Mesenchymal stem cell (in vitro differentiated cells and primary cell): ENCODE measurements around the gene LINC00305.

ENCODE experiments used
- DNase-seq: peaks from one replicate; pipeline ENCODE4 v3.0.0-alpha.2; 2013
- H2AFZ ChIP-seq: one replicate; pipeline ENCODE4 v1.6.1; 2013; ENCODE audit warnings: low read depth, mild to moderate bottlenecking, control low read depth, inconsistent platforms, low read length, moderate library complexity
- H2AK5ac ChIP-seq: 2 replicates; pipeline ENCODE4 v1.6.1; 2013; ENCODE audit warnings: low read length, moderate library complexity, mild to moderate bottlenecking, inconsistent platforms; ENCODE audit not compliant: severe bottlenecking
- H2BK120ac ChIP-seq: one replicate; pipeline ENCODE4 v1.6.1; 2013; ENCODE audit warnings: low read depth, mild to moderate bottlenecking, inconsistent platforms, low read length, moderate library complexity
- H2BK12ac ChIP-seq, 2 experiments: one replicate each; pipeline ENCODE4 v1.6.1; 2013; ENCODE audit warnings: inconsistent platforms in 2 of 2, low read length in 2 of 2, mild to moderate bottlenecking in 2 of 2, moderate library complexity in 2 of 2, control low read depth in 1 of 2
- H2BK15ac ChIP-seq: one replicate; pipeline ENCODE4 v1.6.1; 2013; ENCODE audit warnings: mild to moderate bottlenecking, low read depth, inconsistent platforms; ENCODE audit not compliant: poor library complexity, severe bottlenecking
- H2BK5ac ChIP-seq: 2 replicates; pipeline ENCODE4 v1.6.1; 2013; ENCODE audit warnings: low read depth, mild to moderate bottlenecking, low read length, control low read depth, inconsistent platforms; ENCODE audit not compliant: poor library complexity, severe bottlenecking
- H3K14ac ChIP-seq, 2 experiments: one replicate each; pipeline ENCODE4 v1.6.1; 2013; ENCODE audit warnings: inconsistent platforms in 2 of 2, low read length in 2 of 2, control low read depth in 1 of 2, mild to moderate bottlenecking in 1 of 2, moderate library complexity in 1 of 2
- H3K18ac ChIP-seq, 2 experiments: one replicate each; pipeline ENCODE4 v1.6.1; 2013; ENCODE audit warnings: inconsistent platforms in 2 of 2, low read length in 2 of 2, control low read depth in 1 of 2, low read depth in 1 of 2, mild to moderate bottlenecking in 1 of 2
- H3K23ac ChIP-seq, 2 experiments: one replicate each; pipeline ENCODE4 v1.6.1; 2013; ENCODE audit warnings: inconsistent platforms in 2 of 2, low read length in 2 of 2, mild to moderate bottlenecking in 2 of 2, moderate library complexity in 2 of 2, control low read depth in 1 of 2
- H3K27ac ChIP-seq: 2 replicates; pipeline ENCODE4 v1.5.1; 2013; ENCODE audit warnings: mild to moderate bottlenecking, moderate library complexity, low read length, control low read depth, inconsistent platforms; ENCODE audit not compliant: poor library complexity, severe bottlenecking
- H3K27me3 ChIP-seq, 2 experiments: 2 replicates each; pipeline versions ENCODE4 v1.6.1 to v1.7.0; 2013; ENCODE audit warnings: low read length in 2 of 2, mild to moderate bottlenecking in 2 of 2, moderate library complexity in 2 of 2, control low read depth in 1 of 2, inconsistent platforms in 1 of 2; ENCODE audit not compliant: control insufficient read depth in 1 of 2, insufficient read depth in 1 of 2
- H3K36me3 ChIP-seq, 2 experiments: 2 replicates each; pipeline versions ENCODE4 v1.6.1 to v1.7.0; 2013; ENCODE audit warnings: low read length in 2 of 2, control low read depth in 1 of 2, inconsistent platforms in 1 of 2, low read depth in 1 of 2, mild to moderate bottlenecking in 1 of 2; ENCODE audit not compliant: insufficient read depth in 2 of 2, control insufficient read depth in 1 of 2
- H3K4ac ChIP-seq, 2 experiments: one replicate each; pipeline ENCODE4 v1.6.1; 2013; ENCODE audit warnings: inconsistent platforms in 2 of 2, low read length in 2 of 2, mild to moderate bottlenecking in 2 of 2, moderate library complexity in 2 of 2, control low read depth in 1 of 2, low read depth in 1 of 2
- H3K4me1 ChIP-seq: 2 replicates; pipeline ENCODE4 v1.6.1; 2013; ENCODE audit warnings: low read depth, low read length, control low read depth; ENCODE audit not compliant: control insufficient read depth, insufficient read depth
- H3K4me2 ChIP-seq: 2 replicates; pipeline ENCODE4 v1.6.1; 2013; ENCODE audit warnings: low read length, mild to moderate bottlenecking, inconsistent platforms; ENCODE audit not compliant: poor library complexity, severe bottlenecking
- H3K4me3 ChIP-seq, 2 experiments: 2 replicates each; pipeline versions ENCODE4 v1.5.1 to v1.7.0; 2013; ENCODE audit warnings: low read length in 2 of 2, mild to moderate bottlenecking in 2 of 2, control low read depth in 1 of 2, low read depth in 1 of 2; ENCODE audit not compliant: insufficient read depth in 1 of 2
- H3K79me1 ChIP-seq: replicated peaks from 2 replicates; pipeline ENCODE4 v1.6.1; 2013; ENCODE audit warnings: mild to moderate bottlenecking, control low read depth, low read length, inconsistent platforms; ENCODE audit not compliant: poor library complexity, severe bottlenecking
- H3K9ac ChIP-seq: 2 replicates; pipeline ENCODE4 v1.7.0; 2013; ENCODE audit warnings: mild to moderate bottlenecking, low read length, moderate library complexity
- H3K9me3 ChIP-seq: 2 replicates; pipeline ENCODE4 v1.7.0; 2013; ENCODE audit warnings: mild to moderate bottlenecking, low read length; ENCODE audit not compliant: control insufficient read depth
- H4K8ac ChIP-seq: one replicate; pipeline ENCODE4 v1.6.1; 2013; ENCODE audit warnings: inconsistent platforms, mild to moderate bottlenecking, low read length, moderate library complexity
- H4K91ac ChIP-seq: one replicate; pipeline ENCODE4 v1.6.1; 2013; ENCODE audit warnings: mild to moderate bottlenecking, low read length, inconsistent platforms
- WGBS: methylation state at CpG from one replicate; pipeline ENCODE4 v1.1.7; 2013; ENCODE audit warnings: mixed read lengths; 5-methylcytosine and 5-hydroxymethylcytosine counted together

Gene LINC00305

GRCh38 chr18:64099244-64099643, 49.6 kb downstream of the LINC00305 start:
- Histone ChIP-seq H3K23ac (no peak overlapping the region), H4K91ac (no peak overlapping the region), H3K36me3 (no peaks in the 10 kb centered on the region), H3K27ac (no peak overlapping the region), H2AK5ac (no peak overlapping the region), H3K14ac (no peak overlapping the region), H2BK5ac (no peak overlapping the region), H3K27me3 (no peaks in the 10 kb centered on the region), H2AFZ (no peak overlapping the region), H3K4ac (no peak overlapping the region), H3K79me1 (no peaks in the 10 kb centered on the region), H2BK15ac (no peak overlapping the region), H3K9me3 (no peaks in the 10 kb centered on the region), H4K8ac (no peak overlapping the region), H3K18ac (no peak overlapping the region), H3K4me1 (no peaks in the 10 kb centered on the region), H3K4me2 (no peak overlapping the region), H3K4me3 (no peak overlapping the region), H2BK12ac (no peak overlapping the region), H2BK120ac (no peak overlapping the region), H3K9ac (no peak overlapping the region)
- 94% methylated on average over 3 of the region's 3 CpGs for WGBS
- no peak for DNase-seq

GRCh38 chr18:64097497-64097896, 51.4 kb downstream of the LINC00305 start:
- no peak overlapping the region for H3K27ac ChIP-seq
- no peak overlapping the region for H3K4ac ChIP-seq
- H2AFZ ChIP-seq, result no peak overlapping the region
- no peak overlapping the region for H3K14ac ChIP-seq
- H4K8ac ChIP-seq, result no peak overlapping the region
- no peak overlapping the region for H3K9ac ChIP-seq
- H2BK15ac ChIP-seq, result no peak overlapping the region
- H4K91ac ChIP-seq, result no peak overlapping the region
- no peaks in the 10 kb centered on the region for H3K4me1 ChIP-seq
- no peak overlapping the region for H2BK5ac ChIP-seq
- H2BK12ac ChIP-seq, result no peak overlapping the region
- H3K36me3 ChIP-seq, result no peaks in the 10 kb centered on the region
- H3K18ac ChIP-seq, result no peak overlapping the region
- H3K4me2 ChIP-seq, result no peak overlapping the region
- H2BK120ac ChIP-seq, result no peak overlapping the region
- no peak overlapping the region for H2AK5ac ChIP-seq
- H3K27me3 ChIP-seq, result no peaks in the 10 kb centered on the region
- no peaks in the 10 kb centered on the region for H3K9me3 ChIP-seq
- WGBS, result 100% methylated on average over 1 of the region's 3 CpGs
- DNase-seq, result no peak
- H3K23ac ChIP-seq, result no peak overlapping the region
- H3K4me3 ChIP-seq, result no peak overlapping the region
- no peaks in the 10 kb centered on the region for H3K79me1 ChIP-seq

- Histone ChIP-seq H2AFZ (no peak overlapping the region), H3K4ac (no peak overlapping the region), H3K23ac (no peak overlapping the region), H4K91ac (no peak overlapping the region), H3K14ac (no peak overlapping the region), H2BK120ac (no peak overlapping the region), H3K79me1 (no peaks in the 10 kb centered on the region), H2BK15ac (no peak overlapping the region), H3K18ac (no peak overlapping the region), H3K4me2 (no peak overlapping the region), H3K9me3 (no peaks in the 10 kb centered on the region), H2BK12ac (no peak overlapping the region), H2AK5ac (no peak overlapping the region), H3K9ac (no peak overlapping the region), H3K27ac (no peak overlapping the region), H3K27me3 (no peaks in the 10 kb centered on the region), H4K8ac (no peak overlapping the region), H2BK5ac (no peak overlapping the region), H3K4me3 (no peak overlapping the region), H3K4me1 (no peaks in the 10 kb centered on the region), H3K36me3 (no peaks in the 10 kb centered on the region)
- WGBS, result no CpG with 5 or more reads among the region's 1 CpG
- DNase-seq, result no peak
Measured at GRCh38 chr18:64095056-64095455, 53.8 kb downstream of the LINC00305 start.

- Histone ChIP-seq H4K91ac (no peak overlapping the region), H3K27me3 (no peaks in the 10 kb centered on the region), H3K18ac (no peak overlapping the region), H2BK12ac (no peak overlapping the region), H3K4me1 (no peaks in the 10 kb centered on the region), H2BK5ac (no peak overlapping the region), H3K9me3 (no peaks in the 10 kb centered on the region), H2BK15ac (no peak overlapping the region), H3K14ac (no peak overlapping the region), H3K4ac (no peak overlapping the region), H3K36me3 (no peaks in the 10 kb centered on the region), H3K79me1 (no peaks in the 10 kb centered on the region), H3K4me2 (no peak overlapping the region), H3K27ac (no peak overlapping the region), H3K4me3 (no peak overlapping the region), H3K9ac (no peak overlapping the region), H2AK5ac (no peak overlapping the region), H2BK120ac (no peak overlapping the region), H4K8ac (no peak overlapping the region), H2AFZ (no peak overlapping the region), H3K23ac (peak overlapping the region in 1 of 2 experiments; percentile 50)
- no peak for DNase-seq
- 47% methylated on average over 1 of the region's 1 CpG for WGBS
Measured at GRCh38 chr18:64094210-64094609, 54.7 kb downstream of the LINC00305 start.
